Stimulated activated CD4-positive, alpha-beta T cell treated with anti-CD3 and anti-CD28 coated beads, TNF-alpha, amount 100 ng/mL, for 48 hours (primary cell): Measurements from ENCODE around the gene TXNIP.

Experiments
- DNase-seq, 3 donors: peaks; one replicate each; pipeline ENCODE4 v3.0.0-alpha.2; 2020; ENCODE audit warnings: low read depth in 3 of 3

Gene TXNIP

GRCh38 chr1:146012703-146013558, 16.6 kb upstream of the TXNIP start:
- DNase-seq, result no peak

GRCh38 chr1:146010126-146010738, 13.9 kb upstream of the TXNIP start:
- no peak for DNase-seq

- DNase-seq, result no peak
These were observed 11.2 kb upstream of the TXNIP start for GRCh38 chr1:146007489-146008133.

GRCh38 chr1:146001709-146002108, 5.3 kb upstream of the TXNIP start:
- DNase-seq, result no peak

GRCh38 chr1:145999321-146000024, 3.1 kb upstream of the TXNIP start:
- DNase-seq, result no peak

- no peak for DNase-seq
These were observed 1.3 kb upstream of the TXNIP start for GRCh38 chr1:145997718-145998023.

- DNase-seq, result no peak
These were observed 788 bp upstream of the TXNIP start for GRCh38 chr1:145997016-145997717.

GRCh38 chr1:145995964-145996432, 381 bp downstream of the TXNIP start:
- DNase-seq, result no peak

- no peak for DNase-seq
These were observed 1.1 kb downstream of the TXNIP start for GRCh38 chr1:145995148-145995881.

- no peak for DNase-seq
These were observed 1.8 kb downstream of the TXNIP start for GRCh38 chr1:145994391-145995120.

GRCh38 chr1:145993618-145994390, 2.6 kb downstream of the TXNIP start:
- DNase-seq, result no peak

- DNase-seq, result no peak
These were observed 3.3 kb downstream of the TXNIP start for GRCh38 chr1:145992958-145993617.

- no peak for DNase-seq
These were observed 3.9 kb downstream of the TXNIP start for GRCh38 chr1:145992502-145992936.

- no peak for DNase-seq
These were observed 4.5 kb downstream of the TXNIP start for GRCh38 chr1:145991735-145992412.

- DNase-seq, result no peak
These were observed 6.0 kb downstream of the TXNIP start for GRCh38 chr1:145990249-145990855.

- no peak for DNase-seq
These were observed 7.6 kb downstream of the TXNIP start for GRCh38 chr1:145988773-145989172.

- DNase-seq, result no peak
These were observed 8.5 kb downstream of the TXNIP start for GRCh38 chr1:145987926-145988325.

- no peak for DNase-seq
These were observed 9.8 kb downstream of the TXNIP start for GRCh38 chr1:145986551-145986950.
